Glomerular visceral epithelial cell (primary cell): ENCODE data around the gene KIAA1217.

ENCODE experiments used
- DNase-seq: peaks from one replicate; pipeline ENCODE4 v3.0.0-alpha.2; 2016; ENCODE audit errors: extremely low spot score

The KIAA1217 gene

DNA sequence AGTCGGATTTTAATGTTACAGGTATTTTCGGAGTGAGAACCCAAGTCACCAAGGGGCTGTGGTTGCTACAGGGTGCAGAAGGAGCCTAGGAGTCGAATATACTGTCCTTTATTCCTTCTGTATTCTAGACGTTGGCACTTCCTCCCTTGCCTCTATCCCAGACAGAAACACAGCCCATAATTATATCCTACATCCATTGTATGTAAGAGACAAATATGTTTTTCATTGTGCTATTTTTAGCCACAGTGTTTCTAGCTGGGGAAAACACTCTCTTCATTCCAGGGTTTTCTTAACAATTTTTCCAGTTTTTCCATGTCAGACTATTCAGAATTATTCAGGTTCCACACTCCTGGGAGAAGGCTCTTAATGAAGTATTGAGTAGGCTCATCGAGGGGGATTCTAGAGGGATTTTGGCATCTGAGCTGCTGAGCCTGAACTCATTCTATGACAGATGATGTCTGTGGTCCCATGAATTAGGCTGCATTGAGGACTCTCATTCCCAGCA lies 32.6 kb downstream of the KIAA1217 start:
- no peak for DNase-seq

DNA sequence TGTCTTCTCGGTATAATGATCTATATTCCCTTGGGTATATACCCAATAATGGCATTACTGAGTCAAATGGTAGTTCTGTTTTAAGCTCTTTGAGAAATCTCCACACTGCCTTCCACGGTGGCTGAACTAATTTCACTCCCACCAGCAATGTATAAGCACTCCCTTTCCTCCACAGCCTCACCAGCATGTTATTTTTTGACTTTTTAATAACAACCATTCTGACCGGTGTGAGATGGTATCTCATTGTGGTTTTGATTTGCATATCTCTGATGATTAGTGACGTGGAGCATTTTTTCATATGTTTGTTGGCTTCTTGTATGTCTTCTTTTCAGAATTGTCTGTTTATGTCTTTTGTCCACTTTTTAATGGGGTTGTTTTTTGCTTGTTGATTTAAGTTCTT lies 33.6 kb downstream of the KIAA1217 start:
- no peak for DNase-seq

DNA sequence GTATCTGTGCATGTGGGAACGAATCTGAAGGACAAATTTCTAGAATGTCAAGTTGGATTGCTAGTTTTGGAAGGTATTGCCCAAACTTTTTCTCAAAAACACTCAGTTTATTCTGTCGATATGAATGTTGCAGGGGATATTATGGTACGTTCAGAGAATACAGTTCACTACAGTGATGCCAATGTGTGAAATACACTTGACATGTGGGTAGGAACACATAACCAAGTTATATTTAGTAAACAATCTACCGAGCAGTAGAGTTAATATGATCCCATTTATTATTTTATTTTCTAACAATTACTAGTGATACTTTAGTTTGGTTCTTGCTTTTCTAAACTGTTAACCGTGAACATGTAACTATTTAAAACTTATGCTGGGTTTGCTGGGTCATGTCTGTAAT lies 37.4 kb downstream of the KIAA1217 start:
- no peak for DNase-seq

DNA sequence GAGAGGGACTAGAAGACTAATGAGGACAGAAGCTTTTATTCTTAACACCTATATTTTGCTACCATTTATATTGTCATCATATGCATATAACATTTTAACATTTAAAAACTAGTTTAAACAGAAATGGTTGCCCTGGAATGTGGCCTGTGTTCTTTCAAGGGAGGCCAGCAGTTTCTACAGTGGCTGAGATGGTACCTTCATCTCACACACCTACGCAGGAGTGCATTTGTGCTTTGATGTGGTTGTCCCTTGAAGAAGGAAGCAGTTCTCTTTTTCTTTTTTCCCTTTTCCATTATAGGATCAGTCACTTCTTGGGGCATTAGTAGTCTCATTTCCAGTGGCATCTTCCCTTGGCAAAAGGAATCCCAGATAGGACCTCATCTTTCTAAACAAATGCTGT lies 38.9 kb downstream of the KIAA1217 start:
- DNase-seq, result no peak

DNA sequence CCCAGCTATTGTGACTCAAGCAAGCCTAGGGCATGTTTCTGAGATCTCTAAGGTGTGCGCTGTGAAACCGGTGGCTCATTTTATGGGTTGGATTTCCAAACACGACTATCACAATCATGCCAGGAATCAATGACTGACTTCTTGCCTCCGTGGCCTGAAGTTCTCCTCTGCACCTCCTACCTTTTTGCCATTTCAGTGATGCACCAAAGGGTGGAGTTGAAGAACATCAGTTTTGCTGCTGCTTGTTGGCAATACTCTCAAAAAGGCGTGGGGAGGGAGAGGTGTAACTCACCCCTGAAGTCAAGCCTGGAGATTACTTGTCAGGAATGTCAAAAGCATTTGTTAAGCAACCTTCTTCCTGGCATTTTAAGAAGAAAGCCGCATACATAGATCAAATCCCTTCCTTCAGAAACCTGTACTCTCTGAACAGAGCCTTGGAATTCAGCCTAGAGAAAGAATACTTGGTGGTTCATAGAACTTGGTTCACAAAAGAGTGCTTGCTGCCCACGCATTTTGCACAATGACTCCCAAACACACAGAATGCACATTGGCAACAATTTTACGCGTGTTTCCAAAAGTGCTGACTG lies 41.0 kb downstream of the KIAA1217 start:
- DNase-seq, result no peak

DNA sequence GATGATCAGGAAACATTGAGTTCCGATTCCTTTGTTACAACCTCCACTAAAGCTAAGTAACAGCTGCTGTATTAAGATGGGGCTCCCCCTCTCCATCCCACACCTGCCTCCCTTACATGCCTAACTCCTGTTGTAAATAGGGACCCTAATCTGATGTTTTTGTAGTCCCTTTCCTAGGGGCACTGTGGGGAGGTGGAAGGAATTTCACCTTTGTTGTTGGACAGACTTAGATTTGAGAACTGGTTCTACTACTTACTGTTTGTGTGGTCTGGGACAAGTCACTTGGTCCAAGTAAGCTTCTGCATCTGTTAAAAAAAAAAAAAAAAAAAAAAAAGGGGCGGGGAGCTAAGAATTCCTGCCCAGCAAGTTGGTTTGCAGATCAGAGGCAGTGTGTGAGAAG lies 42.6 kb downstream of the KIAA1217 start:
- no peak for DNase-seq

DNA sequence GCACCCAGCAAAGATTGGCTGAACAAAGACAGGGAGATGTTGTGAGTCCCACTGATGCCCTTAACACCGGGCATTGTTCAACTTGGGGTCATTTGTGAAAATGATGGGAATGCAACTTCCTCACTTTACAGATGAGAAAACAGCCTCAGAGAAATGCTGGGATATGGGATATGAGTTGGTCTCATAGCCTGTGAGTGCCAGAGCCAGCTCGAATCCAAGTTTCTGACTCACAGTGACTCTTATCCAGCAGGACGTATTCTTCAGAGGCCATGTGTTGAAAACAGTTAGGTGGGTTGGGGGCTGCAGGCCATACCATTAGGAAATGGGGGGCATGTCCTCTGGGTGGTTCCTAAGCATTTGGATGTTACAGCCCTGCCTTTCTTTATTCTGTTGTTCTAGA lies 45.2 kb downstream of the KIAA1217 start:
- DNase-seq, result no peak

DNA sequence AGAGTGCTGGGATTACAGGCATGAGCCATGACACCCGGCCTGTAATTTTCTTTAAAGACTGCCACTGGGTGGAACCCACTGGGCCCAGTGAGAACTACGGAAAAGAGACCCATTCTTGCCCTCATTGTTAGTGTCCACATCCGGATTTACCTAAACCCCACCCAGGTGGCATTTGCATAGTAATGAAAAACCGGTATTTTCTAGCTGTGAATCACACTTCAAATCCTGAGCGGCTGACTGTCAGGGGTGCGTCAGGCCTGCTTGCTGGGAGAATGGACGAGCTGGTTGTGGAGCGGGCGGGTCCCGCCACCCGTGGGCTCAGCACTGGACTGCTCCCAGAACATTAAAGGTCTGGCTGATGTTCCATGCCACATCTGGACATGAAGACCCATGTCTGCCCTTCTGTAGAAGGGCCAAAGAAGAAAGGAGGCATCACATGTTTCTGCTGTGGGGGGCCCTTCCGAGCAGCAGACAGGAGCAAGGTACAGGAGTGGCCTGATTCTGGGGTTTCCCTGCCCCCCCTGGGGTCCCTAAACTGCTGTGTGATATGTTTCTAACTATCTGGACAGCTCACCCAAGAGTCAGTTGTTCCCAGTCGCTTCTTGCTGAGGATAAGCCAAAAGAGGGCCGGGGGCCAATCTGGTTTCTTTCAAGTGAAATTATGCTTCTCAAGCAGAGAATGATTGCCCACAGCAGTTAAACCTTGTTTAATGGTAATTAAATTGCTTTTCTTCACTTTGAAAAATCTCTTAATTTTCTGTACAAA lies 46.4 kb downstream of the KIAA1217 start:
- DNase-seq, result no peak

DNA sequence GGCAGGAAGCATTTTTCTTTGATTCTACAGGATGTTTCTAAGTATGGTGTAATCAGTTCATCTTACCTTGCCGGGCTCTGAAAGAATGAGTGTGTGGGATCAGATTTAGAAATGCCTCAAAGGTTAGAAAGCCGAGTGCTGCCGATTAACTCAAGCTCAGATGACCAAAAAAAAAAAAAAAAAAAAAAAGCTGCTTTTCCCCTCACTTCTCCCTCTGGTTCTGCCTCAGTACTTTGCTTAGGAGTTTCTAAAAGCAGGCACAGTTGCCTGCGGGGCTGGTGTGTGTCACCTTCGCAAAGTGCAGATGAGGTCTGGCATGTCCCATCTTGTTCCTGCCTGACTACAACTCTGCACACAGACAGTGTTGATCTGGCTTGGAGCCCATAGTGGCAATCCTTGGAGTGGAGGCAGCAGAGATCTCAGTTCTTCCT lies 47.0 kb downstream of the KIAA1217 start:
- peak; percentile 36 for DNase-seq

DNA sequence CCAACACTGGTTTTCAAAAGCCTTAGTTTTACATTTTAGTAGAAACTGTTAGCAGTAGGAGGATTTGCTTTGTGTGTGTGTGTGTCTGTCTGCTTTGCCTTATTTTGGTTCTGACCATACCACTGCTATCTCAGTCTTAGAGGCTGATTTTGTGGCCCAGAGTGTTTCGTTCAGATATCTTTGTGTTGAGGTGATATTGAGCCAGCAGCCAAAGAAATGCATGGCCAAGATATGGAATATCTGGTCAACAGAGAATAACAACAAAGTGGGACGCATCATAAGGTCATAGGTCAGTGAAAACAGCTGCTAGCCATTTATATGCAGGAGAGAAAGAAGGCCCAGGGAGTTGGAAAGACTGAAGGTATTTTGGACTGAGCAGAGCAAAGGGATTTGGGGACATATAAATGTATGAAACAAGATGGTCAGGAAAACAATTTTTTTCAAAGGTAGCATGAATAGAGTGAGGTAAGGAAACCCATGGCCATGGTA lies 47.7 kb downstream of the KIAA1217 start:
- no peak for DNase-seq

DNA sequence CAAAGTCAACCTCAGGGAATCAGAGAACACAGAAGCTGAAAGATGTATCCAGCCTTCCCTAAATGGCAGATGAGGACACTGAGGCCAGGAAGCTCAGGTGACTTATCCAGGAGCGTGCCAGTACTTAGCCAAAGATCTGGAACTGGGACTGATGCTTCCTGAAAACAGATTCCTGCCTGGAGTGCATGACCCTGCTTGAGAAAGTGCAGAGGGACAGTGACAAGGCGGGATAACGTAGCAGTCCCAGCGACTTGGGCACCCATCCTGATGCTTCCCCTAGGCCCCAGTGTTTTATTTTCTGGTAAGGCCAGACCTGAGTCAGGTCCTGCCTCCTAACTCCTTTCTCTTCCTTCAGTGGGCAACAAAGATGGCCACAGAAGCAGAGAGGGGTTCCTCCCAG lies 48.6 kb downstream of the KIAA1217 start:
- no peak for DNase-seq

DNA sequence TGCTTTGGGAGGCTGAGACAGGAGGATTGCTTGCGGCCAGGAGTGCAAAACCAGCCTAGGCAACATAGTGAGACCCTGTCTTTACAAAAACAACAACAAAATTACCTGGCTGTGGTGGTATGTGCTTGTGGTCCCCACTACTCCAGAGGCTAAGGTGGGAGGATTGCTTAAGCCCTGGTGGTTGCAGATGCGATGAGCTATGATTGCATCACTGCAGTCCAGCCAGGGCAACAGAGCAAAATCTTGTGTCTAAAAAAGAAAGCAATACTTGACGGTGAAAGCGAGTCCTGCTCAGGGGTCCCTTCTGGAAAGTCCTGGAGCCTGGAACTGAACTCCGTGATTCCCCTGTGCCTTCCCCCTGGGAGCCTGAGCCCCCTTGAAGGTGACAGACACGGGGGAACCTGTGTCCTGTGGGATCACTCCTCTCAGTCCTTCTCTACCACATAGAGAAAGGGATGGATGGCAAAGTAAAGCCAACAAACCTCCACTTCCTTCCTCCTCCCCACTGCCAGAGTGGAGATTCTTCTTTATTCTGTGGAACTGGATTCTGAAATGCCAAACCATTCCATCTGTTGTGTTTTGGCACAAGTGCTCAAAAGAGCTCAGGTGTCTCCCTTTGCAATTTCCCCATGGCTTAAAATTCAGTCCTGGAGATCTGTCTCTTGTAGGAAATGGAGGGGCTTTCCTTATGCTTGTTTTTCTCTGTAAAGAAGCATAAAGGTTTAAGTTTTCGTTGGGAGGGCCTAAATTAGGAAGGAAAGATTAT lies 50.6 kb downstream of the KIAA1217 start:
- DNase-seq, result no peak

DNA sequence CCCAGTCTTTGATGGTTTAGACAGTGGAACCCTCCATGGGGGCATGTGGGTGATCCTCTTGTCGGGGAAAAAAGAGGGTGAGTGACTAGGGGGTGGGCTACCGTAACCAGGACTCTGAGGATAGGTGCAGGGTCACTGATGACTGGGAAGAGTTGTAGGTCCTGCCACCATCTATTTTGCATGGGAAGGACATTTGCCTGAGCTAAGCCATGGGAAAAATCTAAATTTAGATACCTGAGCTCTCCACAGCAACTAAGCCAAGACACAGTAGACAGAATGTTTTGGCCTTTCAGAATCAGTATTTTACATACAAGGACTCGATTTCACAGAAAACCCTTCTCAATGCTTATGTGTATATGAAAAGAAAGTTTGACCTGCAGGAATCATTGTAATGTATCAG lies 52.7 kb downstream of the KIAA1217 start:
- DNase-seq, result no peak

DNA sequence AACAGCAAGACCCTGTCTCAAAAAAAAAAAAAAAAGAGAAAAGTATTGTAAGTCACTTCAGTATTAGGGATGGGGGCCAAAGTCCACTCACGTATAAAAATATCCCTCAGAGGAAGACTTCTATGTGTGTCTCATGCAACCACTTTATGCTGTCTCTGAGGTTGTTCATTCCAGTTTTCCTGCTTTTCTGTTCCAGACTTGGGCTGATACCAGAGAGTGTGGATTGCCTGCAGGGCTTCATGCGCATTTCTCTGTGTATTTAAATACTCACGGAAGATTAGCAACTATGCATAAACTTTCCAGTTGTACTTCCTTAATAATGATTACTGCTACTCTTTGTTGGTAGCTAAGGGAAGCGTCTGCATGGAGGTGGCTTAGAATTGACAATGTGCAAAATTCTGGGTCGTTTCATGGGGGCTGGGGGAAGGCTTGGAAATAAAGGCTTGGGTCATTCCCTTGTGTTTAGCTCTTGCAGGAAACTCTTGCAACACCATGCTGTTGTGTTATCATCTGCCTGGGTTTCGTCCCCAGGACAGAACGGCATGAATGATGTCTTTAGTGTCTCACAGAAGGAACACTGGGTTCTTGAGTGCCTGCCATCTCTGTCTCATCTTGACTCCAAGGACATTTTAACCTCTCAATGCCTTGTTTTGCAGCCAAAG lies 54.1 kb downstream of the KIAA1217 start:
- no peak for DNase-seq

DNA sequence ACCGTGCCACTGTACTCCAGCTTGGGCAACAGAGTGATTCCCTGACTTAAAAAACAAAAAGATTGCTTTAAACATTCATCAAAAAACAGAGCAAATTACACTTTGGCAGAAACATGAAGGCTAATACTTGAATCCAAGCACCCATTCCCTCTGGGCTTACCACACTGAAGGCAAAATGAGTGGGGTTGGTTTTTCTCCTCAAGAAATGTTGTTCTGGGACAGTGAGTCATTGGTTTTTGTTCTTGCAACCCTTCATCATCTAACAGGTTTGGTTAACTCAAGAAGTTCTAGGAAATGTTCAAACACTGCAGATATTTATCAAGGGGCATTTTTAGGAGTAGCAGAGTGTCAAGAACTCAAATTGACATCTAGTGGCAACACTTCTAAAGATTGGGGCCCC lies 60.5 kb downstream of the KIAA1217 start:
- no peak for DNase-seq

DNA sequence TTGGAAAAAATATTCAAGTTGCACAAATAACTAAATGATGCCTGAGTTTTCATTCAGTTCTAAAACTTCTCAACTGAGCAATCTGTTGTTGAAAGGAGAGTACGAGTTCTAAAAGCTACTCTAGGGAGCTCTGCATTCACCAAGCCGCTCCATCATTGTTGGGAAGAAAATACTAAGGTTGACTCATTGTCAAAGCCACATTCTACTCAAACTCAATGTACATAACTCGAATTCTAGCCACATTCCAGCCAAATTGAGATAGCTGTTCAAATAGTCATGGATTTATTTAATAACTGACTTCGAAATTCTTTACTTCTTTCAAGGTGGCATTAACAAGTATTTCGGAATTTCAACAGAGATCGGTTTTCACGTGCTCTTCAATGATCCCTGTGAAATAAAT lies 63.4 kb downstream of the KIAA1217 start:
- DNase-seq, result no peak

DNA sequence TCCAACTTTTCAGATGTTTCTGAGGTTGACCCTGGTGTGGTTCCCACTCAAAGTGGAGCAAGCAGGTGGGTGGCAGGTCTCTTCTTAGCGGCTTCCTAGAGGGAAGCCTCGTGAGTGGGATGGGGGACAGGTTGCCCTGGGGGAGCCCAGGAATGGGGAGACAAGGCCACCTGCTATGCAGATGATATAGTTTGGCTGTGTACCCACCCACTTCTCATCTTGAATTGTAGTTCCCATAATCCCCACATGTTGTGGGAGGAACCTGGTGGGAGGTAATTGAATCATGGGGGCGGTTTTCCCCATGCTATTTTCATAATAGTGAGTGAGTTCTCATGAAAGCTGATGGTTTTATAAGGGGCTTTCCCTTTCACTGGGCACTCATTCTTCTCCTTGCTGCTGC lies 68.3 kb downstream of the KIAA1217 start:
- no peak for DNase-seq

DNA sequence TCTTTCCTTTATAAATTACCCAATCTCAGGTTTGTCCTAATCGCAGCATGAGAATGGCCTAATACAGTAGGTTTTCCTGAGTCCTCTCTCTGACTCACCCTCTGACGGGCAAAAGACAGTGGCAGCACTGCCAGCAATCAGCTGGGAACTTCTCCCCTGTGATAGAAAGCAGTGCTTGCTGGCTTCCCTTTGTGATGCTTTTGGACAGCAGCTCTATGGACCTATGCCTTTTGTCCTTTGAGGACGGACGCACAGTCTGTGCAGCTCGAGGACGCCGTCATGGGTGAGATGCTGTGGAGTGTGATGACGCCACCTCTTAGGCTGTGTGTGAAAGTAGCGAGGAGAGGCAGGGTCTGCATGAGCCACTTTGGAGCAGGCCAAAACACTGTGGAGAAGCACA lies 68.8 kb downstream of the KIAA1217 start:
- no peak for DNase-seq

DNA sequence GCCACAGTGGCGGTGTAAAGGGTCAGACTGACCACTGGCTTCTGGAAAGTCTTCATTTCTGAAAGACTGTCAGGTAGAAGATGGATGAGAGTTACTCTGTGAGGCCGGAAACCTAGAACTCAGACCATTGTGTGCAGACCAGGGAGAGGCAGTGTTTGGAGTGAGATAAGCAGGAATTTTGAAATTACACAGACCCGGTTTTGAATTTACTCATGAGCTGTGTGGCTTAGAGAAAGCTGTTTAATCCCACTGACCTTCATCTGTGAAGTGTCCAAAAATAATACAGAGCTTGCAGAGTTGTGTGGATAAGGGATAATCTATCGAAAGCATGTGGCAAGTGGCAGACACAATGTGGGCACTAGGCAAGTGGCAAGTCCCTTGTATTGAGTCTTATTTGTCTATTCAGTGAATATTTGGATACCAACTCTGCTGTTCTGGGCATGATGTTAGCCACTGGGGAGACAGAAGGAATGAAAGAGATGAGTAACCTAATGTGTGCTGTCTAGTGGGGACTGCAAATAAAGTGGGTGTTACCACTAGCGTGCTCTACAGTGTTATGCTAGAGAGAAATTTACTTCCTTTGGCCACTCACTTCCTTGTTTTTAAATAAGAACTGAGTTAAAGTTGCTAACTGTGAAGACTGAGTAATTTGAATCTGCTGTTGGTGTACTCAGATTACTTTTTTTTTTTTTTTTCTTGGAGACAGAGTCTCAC lies 69.4 kb downstream of the KIAA1217 start:
- no peak for DNase-seq

DNA sequence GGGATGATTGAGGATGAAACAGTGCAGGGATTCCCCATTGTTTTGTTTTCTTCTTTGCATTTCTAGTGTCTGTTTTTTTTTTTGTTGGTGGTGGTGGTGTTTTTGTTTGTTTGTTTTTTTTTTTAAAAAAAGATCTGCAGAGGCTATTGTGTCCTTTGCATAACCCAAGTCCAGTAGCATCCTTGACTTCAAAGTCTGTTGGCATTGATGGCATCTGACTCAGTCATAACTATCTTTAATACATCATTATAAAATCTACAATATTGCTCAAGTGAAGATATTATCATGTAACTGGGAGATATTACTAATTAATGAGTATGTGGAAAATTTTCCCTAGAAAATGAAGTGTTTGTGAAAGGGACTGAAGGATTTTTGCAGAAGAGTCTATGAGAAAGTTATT lies 70.2 kb downstream of the KIAA1217 start:
- DNase-seq, result no peak

DNA sequence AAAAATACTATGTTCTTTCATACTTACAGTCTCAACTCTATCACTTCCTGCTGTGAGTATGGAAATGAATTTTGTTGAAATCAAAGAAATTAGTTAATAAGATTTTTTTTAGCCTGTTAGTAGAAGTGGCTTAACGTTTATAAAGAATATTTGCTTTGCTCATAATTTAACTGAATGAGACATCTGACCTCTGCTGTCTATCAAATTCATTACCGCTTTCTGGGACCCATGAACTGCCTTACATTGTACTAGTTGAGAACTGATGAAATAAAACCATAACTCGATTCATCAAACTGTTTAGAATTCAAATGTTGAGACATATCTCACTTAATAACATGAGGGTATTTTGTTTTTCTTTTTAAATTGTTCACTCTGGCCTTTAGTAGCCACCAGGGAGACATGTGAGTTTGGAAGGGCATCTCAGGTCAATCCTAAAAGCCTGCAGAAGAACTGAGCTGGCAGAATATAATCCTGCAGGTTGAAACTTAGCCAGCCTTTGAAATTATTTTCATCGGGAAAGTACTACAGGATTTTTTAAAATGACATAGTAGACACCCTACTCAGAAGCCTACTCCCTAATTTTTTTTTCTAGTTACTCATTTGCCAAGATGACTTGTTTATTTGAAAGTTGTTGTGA lies 78.7 kb downstream of the KIAA1217 start:
- DNase-seq, result no peak
